Stimulated activated CD4-positive, alpha-beta T cell treated with anti-CD3 and anti-CD28 coated beads, TNF-alpha, amount 100 ng/mL, for 48 hours (primary cell): ENCODE results near the gene NAPB.
A peak's percentile ranks its signal among the peaks of the same experiment; 100 is the strongest.
"Not testable (repeated sequence)": the region's sequence is repeated elsewhere in the genome, so short reads cannot be mapped to it uniquely, and the experiment has no call there.

Experiments
- DNase-seq, 3 donors: peaks; one replicate each; pipeline ENCODE4 v3.0.0-alpha.2; 2020; ENCODE audit warnings: low read depth in 3 of 3

Gene NAPB

DNA sequence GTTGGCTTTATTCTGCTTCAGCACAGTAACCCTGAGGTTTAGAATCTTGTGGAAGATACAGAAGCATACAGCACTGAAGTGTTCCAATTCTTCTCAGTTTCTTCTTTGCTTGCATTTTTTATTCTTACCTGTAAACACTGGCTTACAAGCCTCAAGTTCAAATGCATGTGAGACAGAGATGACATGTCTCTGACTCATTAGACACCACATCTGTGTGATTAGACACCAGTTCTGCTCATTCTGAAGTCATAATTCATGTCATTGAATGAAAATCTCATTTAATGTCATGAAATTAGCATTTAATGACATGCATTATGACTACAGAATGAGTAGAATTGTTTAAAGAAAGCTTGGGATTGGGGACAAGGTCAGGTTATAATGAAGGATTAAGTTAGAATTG lies 53.5 kb downstream of the NAPB start:
- no peak for DNase-seq

DNA sequence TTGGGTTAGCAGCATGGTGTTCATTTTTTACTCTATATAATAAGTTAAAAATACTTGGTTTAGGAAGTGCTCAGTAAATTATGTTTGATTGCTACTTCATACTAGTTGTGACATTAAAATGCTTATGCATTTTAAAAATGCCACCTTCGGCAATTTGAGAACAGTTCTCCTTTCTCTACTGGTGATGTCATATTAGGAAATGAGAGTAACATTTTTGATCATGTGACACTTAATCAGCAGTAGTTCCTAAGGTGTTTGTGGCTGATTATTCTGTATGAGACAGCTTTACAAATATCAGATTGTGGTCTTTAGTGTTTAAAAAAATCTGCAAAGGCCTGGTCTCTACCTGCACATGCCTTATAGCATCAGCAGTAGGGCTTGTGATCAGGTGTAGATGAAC lies 54.9 kb downstream of the NAPB start:
- DNase-seq, result no peak

DNA sequence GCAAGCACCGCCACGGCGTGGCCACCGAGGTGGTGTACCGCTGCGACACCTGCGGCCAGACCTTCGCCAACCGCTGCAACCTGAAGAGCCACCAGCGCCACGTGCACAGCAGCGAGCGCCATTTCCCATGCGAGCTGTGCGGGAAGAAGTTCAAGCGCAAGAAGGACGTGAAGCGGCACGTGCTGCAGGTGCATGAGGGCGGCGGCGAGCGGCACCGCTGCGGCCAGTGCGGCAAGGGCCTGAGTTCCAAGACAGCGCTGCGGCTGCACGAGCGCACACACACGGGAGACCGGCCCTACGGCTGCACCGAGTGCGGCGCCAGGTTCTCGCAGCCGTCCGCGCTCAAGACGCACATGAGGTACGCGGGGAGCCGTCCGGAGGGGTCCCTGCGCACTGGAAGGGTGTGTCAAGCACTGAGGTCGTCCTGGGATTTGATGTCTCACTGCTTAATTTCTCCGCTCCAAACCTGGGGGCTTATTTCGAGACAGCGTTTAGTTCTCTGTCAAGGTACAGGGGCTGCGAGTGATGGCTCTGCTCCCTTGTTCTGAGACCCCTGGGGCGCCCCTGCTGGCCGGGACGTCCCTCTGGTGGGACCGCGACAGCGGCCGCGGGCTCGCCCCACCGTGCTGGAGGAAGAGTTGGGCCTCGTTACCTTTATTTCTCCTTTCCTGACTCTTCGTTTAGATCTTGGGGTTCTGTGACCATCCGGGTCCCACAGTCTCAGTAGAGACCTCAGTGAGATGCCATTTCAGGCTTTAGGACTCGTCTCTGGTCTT lies 55.7 kb downstream of the NAPB start:
- no peak for DNase-seq

DNA sequence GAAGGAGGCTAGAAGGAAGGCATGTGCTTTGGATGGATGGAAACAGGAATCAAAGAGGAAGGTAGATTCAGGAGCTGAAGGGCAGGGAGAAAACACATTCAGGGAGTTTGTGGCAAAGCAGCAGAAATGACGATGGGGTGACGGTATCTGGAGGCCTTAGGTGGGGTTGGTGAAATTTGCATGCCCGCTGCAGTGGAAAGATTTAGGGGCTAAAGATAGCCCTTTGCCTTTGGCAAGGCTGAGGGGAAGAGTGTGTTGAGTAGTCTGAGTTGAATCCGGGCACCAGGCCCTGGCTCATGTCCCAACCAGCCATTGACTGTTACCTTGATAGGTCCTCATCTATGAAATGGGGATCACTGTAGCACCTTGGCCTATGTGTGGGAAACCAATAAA lies 58.0 kb downstream of the NAPB start:
- DNase-seq, result no peak

- no peak for DNase-seq
Observed at GRCh38 chr20:23362392-23363256, 58.7 kb downstream of the NAPB start.

DNA sequence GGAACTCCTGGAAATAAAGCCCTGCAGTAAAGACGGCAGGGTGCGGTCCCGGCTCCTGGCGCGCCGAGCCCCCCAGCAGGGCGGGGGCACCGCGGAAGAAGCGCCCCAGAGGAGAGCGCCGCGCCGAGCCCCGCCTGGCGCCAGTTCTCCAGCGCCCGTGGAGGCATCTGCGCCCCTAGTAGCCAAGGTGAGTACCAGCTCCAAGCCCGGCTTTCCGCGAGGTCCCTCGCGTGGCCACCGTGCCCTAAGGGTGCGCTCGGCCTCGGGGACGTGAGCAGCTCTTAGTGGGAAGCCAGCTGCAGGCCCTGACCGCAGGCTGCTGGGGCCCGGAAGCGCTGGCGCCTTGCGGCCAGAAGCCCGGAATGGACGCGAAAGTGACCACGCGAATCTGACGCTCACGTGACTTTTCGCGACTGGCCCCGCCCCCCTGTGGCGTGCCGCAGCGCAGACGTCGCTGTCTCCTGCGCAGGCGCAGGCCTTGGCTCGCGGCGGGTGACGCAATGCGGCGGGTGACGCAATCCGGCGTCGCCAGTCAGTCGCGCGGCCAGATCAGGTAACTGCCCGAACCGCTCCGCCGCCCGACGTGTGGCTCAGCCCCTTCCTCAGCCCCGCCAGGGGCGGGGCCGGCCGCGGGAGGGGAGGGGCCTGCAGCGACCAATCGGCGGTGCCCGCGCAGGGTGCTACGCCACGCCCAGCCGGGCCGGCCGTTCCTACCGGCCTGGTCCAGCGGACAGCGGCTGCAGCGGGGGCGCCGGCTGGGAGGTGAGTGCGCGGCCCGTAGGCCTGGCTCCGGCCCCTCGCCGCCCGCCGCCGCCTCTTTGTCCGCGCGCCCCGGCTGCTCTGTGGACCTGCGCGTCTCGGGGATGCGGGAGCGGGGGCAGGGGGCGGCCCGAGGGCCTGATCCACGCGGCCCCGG lies 59.6 kb downstream of the NAPB start, which contains the start of gene GZF1:
TSS of gene GZF1 (plus strand) at position 707 of the 916 bp plus-strand sequence. CDS start 2,202 bp downstream, outside the sequence.
- DNase-seq, result peak; percentile 94 to 97 (median 95)

GRCh38 chr20:23361119-23361475 lies 60.2 kb downstream of the NAPB start:
- no peak for DNase-seq

DNA sequence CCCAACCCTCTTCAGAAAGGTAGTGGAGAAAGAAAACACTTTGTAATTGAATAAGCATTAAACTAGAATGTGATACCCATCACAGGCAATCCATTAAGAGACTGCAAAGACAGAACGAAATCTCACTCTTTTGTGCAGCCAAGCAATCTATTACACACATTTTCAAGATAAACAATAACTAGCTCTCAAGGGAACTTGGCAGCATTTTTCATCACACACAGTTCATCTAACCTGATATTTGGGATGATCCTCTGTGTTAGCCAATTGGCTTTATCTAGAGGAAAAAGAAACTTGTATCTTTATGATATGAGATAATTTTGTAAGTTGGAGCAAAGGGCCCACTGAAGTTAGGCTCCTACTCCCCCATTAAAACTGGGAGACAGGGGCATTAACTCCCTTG lies 60.8 kb downstream of the NAPB start:
- DNase-seq, result no peak

GRCh38 chr20:23358923-23359593 lies 62.2 kb downstream of the NAPB start:
- DNase-seq, result no peak

DNA sequence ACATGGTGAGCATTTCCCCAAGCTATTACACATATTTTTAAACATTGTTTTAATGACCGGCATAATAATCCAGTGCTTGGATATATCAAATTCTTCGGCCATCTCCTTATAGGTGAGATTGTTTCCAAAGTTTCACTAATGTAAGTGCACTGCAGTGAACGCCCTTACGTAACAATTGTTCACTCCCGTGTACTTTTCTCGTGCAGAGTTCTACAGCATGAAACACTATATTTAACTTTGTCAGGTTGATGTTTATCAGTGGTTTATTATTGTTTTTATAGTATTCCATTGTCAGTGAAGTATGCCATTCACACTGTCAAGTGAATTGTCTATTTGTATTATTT lies 62.8 kb downstream of the NAPB start:
- no peak for DNase-seq

DNA sequence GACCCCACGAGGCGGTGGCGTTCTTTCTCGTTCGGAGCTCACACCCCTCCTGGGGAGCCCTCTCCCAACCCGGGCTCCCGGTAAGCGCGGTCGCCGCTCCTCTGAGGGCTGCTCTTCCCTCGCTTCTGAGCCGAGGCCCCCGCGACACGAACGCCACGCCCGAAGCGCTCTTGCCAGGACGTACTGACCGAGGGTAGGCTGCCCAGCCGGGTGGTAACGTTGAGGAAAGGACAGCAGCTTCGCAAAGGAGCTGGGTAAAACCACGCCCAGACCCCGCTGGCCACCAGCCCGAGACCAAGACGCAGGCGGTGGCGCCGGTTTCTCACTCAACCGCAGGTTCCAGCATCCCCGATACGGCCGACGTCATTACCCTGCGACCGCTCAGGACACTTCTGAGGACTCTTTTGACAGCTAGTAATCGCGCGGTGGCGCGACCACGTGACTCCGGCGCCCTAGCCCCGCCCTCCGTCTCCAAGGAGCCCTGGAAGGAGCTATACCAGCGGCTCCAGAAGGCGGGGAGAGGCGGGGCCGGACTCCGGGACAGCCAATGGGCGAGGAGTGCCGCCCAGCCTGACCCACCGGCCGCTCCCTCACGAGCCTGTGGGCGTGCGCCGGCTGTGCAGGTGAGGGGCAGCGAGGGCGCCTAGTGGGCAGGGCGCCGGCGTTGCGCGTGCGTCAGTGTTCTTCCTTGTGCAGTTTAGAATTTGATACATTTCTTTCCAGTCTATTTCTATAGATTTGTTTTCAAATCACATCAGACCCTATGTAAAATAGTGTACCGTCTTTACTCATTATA lies 63.3 kb downstream of the NAPB start:
- DNase-seq, result peak; percentile 99 to 100 (median 99)

DNA sequence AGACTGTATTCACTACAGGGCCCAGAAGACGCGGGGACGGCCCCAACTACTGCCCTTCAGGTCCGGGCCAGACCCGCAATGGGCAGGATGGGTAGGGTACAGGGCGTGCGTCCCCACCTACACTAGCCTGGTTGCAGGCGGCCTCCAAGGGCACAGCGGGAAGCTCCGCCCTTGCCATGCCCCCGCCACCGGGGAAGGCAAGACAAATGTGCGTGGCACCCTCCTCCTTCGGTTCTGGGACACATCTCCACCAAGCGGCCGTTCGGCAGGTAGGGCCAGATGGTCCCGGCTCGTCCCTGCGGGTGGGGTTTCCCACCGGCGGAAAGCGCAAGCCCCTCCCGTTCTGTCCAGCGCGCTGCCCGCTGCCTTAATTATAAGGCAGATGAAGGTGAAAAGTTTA lies 65.1 kb downstream of the NAPB start:
- DNase-seq, result no peak

GRCh38 chr20:23350904-23351838 lies 70.1 kb downstream of the NAPB start:
- peak in 2 of 3 donors; percentile 30 to 65 for DNase-seq

DNA sequence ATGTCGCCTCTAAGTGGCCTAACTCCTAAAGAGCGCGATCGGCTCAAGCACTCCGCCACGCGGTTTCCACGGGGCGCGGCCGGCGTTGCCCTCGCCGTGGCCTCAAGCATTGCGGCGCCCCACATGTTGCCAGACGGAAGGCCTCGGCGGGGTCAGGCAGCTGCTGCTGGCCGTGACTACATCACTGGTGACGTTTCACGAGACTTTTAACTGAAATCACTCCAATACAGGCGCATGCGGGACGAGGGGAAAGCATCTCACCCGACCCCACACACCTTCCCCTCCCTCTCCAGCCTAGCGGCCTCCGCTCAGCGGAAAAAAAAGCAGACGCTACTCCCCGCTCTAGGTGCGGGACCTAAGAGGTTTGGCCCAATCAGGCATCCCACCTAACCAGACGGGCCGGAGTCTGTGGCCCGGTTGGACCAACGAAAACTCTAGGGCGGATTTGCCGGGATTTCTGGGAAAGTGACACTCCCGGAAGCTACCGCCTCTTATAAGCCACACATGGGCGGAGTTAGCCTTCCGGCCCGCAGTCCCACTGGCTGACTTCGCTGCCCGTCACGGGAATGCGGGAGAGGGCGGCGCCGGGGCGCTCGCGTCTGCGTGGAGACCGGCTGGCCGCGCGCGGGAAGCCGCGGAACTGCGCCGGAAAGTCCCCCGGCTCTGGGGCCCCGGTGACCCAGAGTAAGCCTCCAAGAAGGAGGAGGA lies 70.9 kb downstream of the NAPB start, which contains the start of gene NXT1:
TSS of gene NXT1 (plus strand) at position 596 of the 708 bp plus-strand sequence. CDS start 3,251 bp downstream, outside the sequence.
- DNase-seq, result peak; percentile 90 to 94 (median 92)

- peak in 1 of 3 donors; percentile 65 for DNase-seq
Observed at GRCh38 chr20:23349338-23350195, 71.7 kb downstream of the NAPB start.

DNA sequence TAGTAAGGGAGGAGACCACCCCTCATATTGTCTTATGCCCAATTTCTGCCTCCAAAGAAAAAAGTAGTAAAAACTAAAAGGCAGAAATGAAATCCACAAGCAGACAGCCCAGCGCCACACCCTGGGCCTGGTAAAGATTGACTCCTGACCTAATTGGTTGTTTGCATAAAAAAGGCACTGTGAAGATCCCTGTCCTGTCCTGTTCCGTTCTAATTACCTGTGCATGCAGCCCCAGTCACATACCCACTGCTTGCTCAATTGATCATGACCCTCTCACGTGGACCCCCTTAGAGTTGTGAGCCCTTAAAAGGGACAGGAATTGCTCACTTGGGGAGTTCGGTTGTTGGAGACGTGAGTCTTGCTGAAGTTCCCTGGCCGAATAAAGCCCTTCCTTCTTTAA lies 72.8 kb downstream of the NAPB start:
- DNase-seq, result not testable (repeated sequence)

GRCh38 chr20:23347791-23348190 lies 73.5 kb downstream of the NAPB start:
- DNase-seq, result no peak

GRCh38 chr20:23346002-23346401 lies 75.3 kb downstream of the NAPB start:
- DNase-seq, result no peak
